SK-N-MC (cell line): ENCODE data around the gene NHLRC3.

Experiments used
- DNase-seq: peaks from one replicate; pipeline ENCODE4 v3.0.0-alpha.2; 2011; ENCODE audit warnings: low read depth, low spot score
- H3K27ac ChIP-seq: fragments of 200-600 bp; sonication (generic); 2 replicates; pipeline ENCODE4 v1.5.1; 2016; ENCODE audit warnings: mixed run types
- H3K36me3 ChIP-seq: fragments of 200-600 bp; sonication (generic); 2 replicates; pipeline ENCODE4 v1.6.1; 2017; ENCODE audit warnings: antibody characterized with exemption, low read length, mixed read lengths; ENCODE audit not compliant: insufficient read depth
- H3K4me3 ChIP-seq: fragments of 200-600 bp; sonication (generic); 2 replicates; pipeline ENCODE4 v1.5.1; 2016
- H3K9ac ChIP-seq: fragments of 200-600 bp; sonication (generic); 2 replicates; pipeline ENCODE4 v1.8.0; 2017; ENCODE audit warnings: mixed run types, mixed read lengths; ENCODE audit not compliant: insufficient read length
- H3K9me3 ChIP-seq: fragments of 200-600 bp; sonication (generic); 2 replicates; pipeline ENCODE4 v1.6.1; 2017; ENCODE audit warnings: low read depth, mild to moderate bottlenecking, antibody characterized with exemption, low read length, moderate library complexity, mixed read lengths
- EZH2 ChIP-seq: fragments of 200-600 bp; sonication (generic); IDR thresholded peaks from one replicate; pipeline ENCODE4 v1.6.1; 2017; ENCODE audit warnings: antibody characterized with exemption
- FOXP2 ChIP-seq: optimal IDR thresholded peaks from 2 replicates; pipeline ENCODE3; 2011; ENCODE audit warnings: mild to moderate bottlenecking, moderate library complexity; ENCODE audit not compliant: insufficient read depth; ENCODE audit errors: extremely low read length, control extremely low read depth
- POLR2AphosphoS5 ChIP-seq: IDR thresholded peaks from 2 replicates; pipeline ENCODE4 v1.6.1; 2012; ENCODE audit warnings: mild to moderate bottlenecking, low read depth, low read length, borderline replicate concordance

The NHLRC3 gene

GRCh38 chr13:39036212-39036611 lies 2.0 kb upstream of the NHLRC3 start:
- Histone ChIP-seq H3K4me3 (peak overlapping the region; percentile 87), H3K9me3 (no peaks in the 10 kb centered on the region), H3K36me3 (peaks cover 20% of the 10 kb centered on the region), H3K27ac (peak overlapping the region; percentile 65; the same call in 1 of the 2 replicates), H3K9ac (peak overlapping the region; percentile 93)
- TF ChIP-seq EZH2 = no peak
- TF ChIP-seq POLR2AphosphoS5 = no peak
- no peak for TF ChIP-seq FOXP2
- no peak for DNase-seq

GRCh38 chr13:39037410-39037879 lies 811 bp upstream of the NHLRC3 start:
- Histone ChIP-seq H3K9me3 (no peaks in the 10 kb centered on the region), H3K9ac (peak overlapping the region; percentile 93), H3K27ac (peak overlapping the region; percentile 65), H3K4me3 (peak overlapping the region; percentile 87), H3K36me3 (peaks cover 20% of the 10 kb centered on the region)
- DNase-seq = no peak
- no peak for TF ChIP-seq EZH2
- no peak for TF ChIP-seq POLR2AphosphoS5
- TF ChIP-seq FOXP2 = no peak

- H3K9ac ChIP-seq = peak overlapping the region; percentile 93
- no peaks in the 10 kb centered on the region for H3K9me3 ChIP-seq
These were observed 344 bp downstream of the NHLRC3 start for GRCh38 chr13:39038569-39039030.

GRCh38 chr13:39039041-39039440 lies 785 bp downstream of the NHLRC3 start:
- Histone ChIP-seq H3K27ac (peak overlapping the region; percentile 78; the same call in 1 of the 2 replicates), H3K9ac (peak overlapping the region; percentile 93), H3K36me3 (peaks cover 20% of the 10 kb centered on the region), H3K9me3 (no peaks in the 10 kb centered on the region), H3K4me3 (peak overlapping the region; percentile 87)
- no peak for TF ChIP-seq POLR2AphosphoS5
- no peak for TF ChIP-seq EZH2
- TF ChIP-seq FOXP2 = no peak
- no peak for DNase-seq

More at GRCh38 chr13:39038569-39039030, 344 bp downstream of the NHLRC3 start:
- TF ChIP-seq EZH2 (no peak), FOXP2 (no peak), POLR2AphosphoS5 (no peak)
- peak overlapping the region; percentile 78; the same call in 1 of the 2 replicates for H3K27ac ChIP-seq
- H3K36me3 ChIP-seq = peaks cover 20% of the 10 kb centered on the region
- peak overlapping the region; percentile 87 for H3K4me3 ChIP-seq
- no peak for DNase-seq

- no peaks in the 10 kb centered on the region for H3K9me3 ChIP-seq
- peak overlapping the region; percentile 78 for H3K27ac ChIP-seq
- DNase-seq = no peak
- peak overlapping the region; percentile 60 for H3K9ac ChIP-seq
- peaks cover 26% of the 10 kb centered on the region for H3K36me3 ChIP-seq
- peak overlapping the region; percentile 87 for H3K4me3 ChIP-seq
- TF ChIP-seq EZH2 = no peak
These were observed 1.9 kb downstream of the NHLRC3 start for GRCh38 chr13:39040206-39040605.

GRCh38 chr13:39044536-39044935 lies 6.3 kb downstream of the NHLRC3 start:
- Histone ChIP-seq H3K9ac (no peak overlapping the region), H3K27ac (no peak overlapping the region), H3K9me3 (no peaks in the 10 kb centered on the region), H3K4me3 (no peak overlapping the region), H3K36me3 (peaks cover 27% of the 10 kb centered on the region)
- TF ChIP-seq FOXP2 = no peak
- DNase-seq = no peak

- no peak for TF ChIP-seq FOXP2
- DNase-seq = no peak
- H3K36me3 ChIP-seq = peaks cover 17% of the 10 kb centered on the region
These were observed 9.3 kb downstream of the NHLRC3 start for GRCh38 chr13:39047560-39047959.

GRCh38 chr13:39048806-39049205 lies 10.6 kb downstream of the NHLRC3 start:
- H3K4me3 ChIP-seq = peak overlapping the region; percentile 7; the same call in 1 of the 2 replicates
- H3K9me3 ChIP-seq = no peaks in the 10 kb centered on the region
- TF ChIP-seq EZH2 (no peak), POLR2AphosphoS5 (peak; percentile 21; the same call in 1 of the 2 replicates)
- peak; percentile 35 for DNase-seq
- H3K27ac ChIP-seq = peak overlapping the region; percentile 93
- peak overlapping the region; percentile 40 for H3K9ac ChIP-seq
- peaks cover 12% of the 10 kb centered on the region for H3K36me3 ChIP-seq

More at GRCh38 chr13:39047560-39047959, 9.3 kb downstream of the NHLRC3 start:
- H3K9me3 ChIP-seq = no peaks in the 10 kb centered on the region
- peak overlapping the region; percentile 56; the same call in 1 of the 2 replicates for H3K4me3 ChIP-seq
- peak overlapping the region; percentile 40 for H3K9ac ChIP-seq
- H3K27ac ChIP-seq = peak overlapping the region; percentile 93

GRCh38 chr13:39049274-39049673 lies 11.0 kb downstream of the NHLRC3 start:
- Histone ChIP-seq H3K9ac (no peak overlapping the region), H3K4me3 (no peak overlapping the region), H3K27ac (peak overlapping the region; percentile 93), H3K36me3 (peaks cover 8% of the 10 kb centered on the region), H3K9me3 (no peaks in the 10 kb centered on the region)
- no peak for DNase-seq
- TF ChIP-seq FOXP2 (no peak), POLR2AphosphoS5 (no peak), EZH2 (no peak)
